Measurements from ENCODE around the gene SLC2A9. TPM values are rescaled to one million over a fixed set of nuclear protein-coding genes. Genes with fewer than 3 reads are reported as not detected.

SLC2A9 gene
- total and polyA plus RNA-seq, 8 donors, result 2.2 to 19.0 (median 4.3) TPM

GRCh38 chr4:9932771-9933170, 88.5 kb downstream of the SLC2A9 start:
- ATAC-seq (no peak), DNase-seq (no peak)
- H3K9me3 ChIP-seq, result no peaks in the 10 kb centered on the region
- intact Hi-C loops (cut with DNase I), result no loop called here
- H3K4me3 ChIP-seq, result no peak overlapping the region
- no peak for TF ChIP-seq CTCF (IDR thresholded peaks at IDR 0.05)
- H3K27ac ChIP-seq, result no peak overlapping the region
- no peaks in the 10 kb centered on the region for H3K4me1 ChIP-seq
- no peaks in the 10 kb centered on the region for H3K27me3 ChIP-seq
- no peaks in the 10 kb centered on the region for H3K36me3 ChIP-seq

GRCh38 chr4:9931146-9931545, 90.2 kb downstream of the SLC2A9 start:
- ATAC-seq, result no peak

GRCh38 chr4:9929111-9929510, 92.2 kb downstream of the SLC2A9 start:
- no peaks in the 10 kb centered on the region for H3K27me3 ChIP-seq
- intact Hi-C loops (cut with DNase I), result no loop called here
- no peak overlapping the region for H3K4me3 ChIP-seq
- no peaks in the 10 kb centered on the region for H3K9me3 ChIP-seq
- no peak for ATAC-seq
- TF ChIP-seq CTCF (IDR thresholded peaks at IDR 0.05), result no peak
- no peaks in the 10 kb centered on the region for H3K36me3 ChIP-seq
- no peak for DNase-seq
- H3K27ac ChIP-seq, result no peak overlapping the region
- no peaks in the 10 kb centered on the region for H3K4me1 ChIP-seq

More at GRCh38 chr4:9931146-9931545, 90.2 kb downstream of the SLC2A9 start:
- intact Hi-C loops (cut with DNase I), result no loop called here
- Histone ChIP-seq H3K27me3 (no peaks in the 10 kb centered on the region), H3K4me3 (no peak overlapping the region), H3K27ac (no peak overlapping the region), H3K9me3 (no peaks in the 10 kb centered on the region), H3K36me3 (no peaks in the 10 kb centered on the region), H3K4me1 (no peaks in the 10 kb centered on the region)
- no peak for TF ChIP-seq CTCF (IDR thresholded peaks at IDR 0.05)
- DNase-seq, result no peak

GRCh38 chr4:9927341-9928007, 93.8 kb downstream of the SLC2A9 start:
- H3K36me3 ChIP-seq, result no peaks in the 10 kb centered on the region
- no peak overlapping the region for H3K4me3 ChIP-seq
- intact Hi-C loops (cut with DNase I), result no loop called here
- no peak overlapping the region for H3K27ac ChIP-seq
- no peaks in the 10 kb centered on the region for H3K4me1 ChIP-seq
- H3K9me3 ChIP-seq, result no peaks in the 10 kb centered on the region
- no peak for TF ChIP-seq CTCF (IDR thresholded peaks at IDR 0.05)
- DNase-seq (no peak), ATAC-seq (peak; percentile 23)
- no peaks in the 10 kb centered on the region for H3K27me3 ChIP-seq

- no peaks in the 10 kb centered on the region for H3K27me3 ChIP-seq
- H3K9me3 ChIP-seq, result no peaks in the 10 kb centered on the region
- no peak overlapping the region for H3K27ac ChIP-seq
- no peaks in the 10 kb centered on the region for H3K4me1 ChIP-seq
- intact Hi-C loops (cut with DNase I), result no loop called here
- no peak for TF ChIP-seq CTCF (IDR thresholded peaks at IDR 0.05)
- no peak for ATAC-seq
- H3K36me3 ChIP-seq, result no peaks in the 10 kb centered on the region
- H3K4me3 ChIP-seq, result no peak overlapping the region
- no peak for DNase-seq
Measured at GRCh38 chr4:9926586-9926985, 94.7 kb downstream of the SLC2A9 start.

Data from left lung (tissue), 10 donors.